Right atrium auricular region (tissue), 2 donors: ENCODE data around the gene RAB40B. TPM values are rescaled to one million over a fixed set of nuclear protein-coding genes. Genes with fewer than 3 reads are reported as not detected.

Experiments used
- DNase-seq: peaks from one replicate; pipeline ENCODE4 v3.0.0-alpha.2; 2019; ENCODE audit warnings: low spot score
- H3K27ac ChIP-seq, 2 donors: fragments of 200-600 bp; sonication (generic); 1 replicate in 1 of 2; 2 replicates in 1 of 2; pipeline ENCODE4 v1.5.1; 2016 to 2019
- H3K27me3 ChIP-seq, 2 donors: fragments of 200-600 bp; sonication (generic); one replicate each; pipeline versions ENCODE4 v1.5.1 to v1.6.0; 2017 to 2019
- H3K36me3 ChIP-seq: fragments of 200-600 bp; sonication (generic); one replicate; pipeline ENCODE4 v1.5.1; 2016
- H3K4me1 ChIP-seq, 2 donors: fragments of 200-600 bp; sonication (generic); one replicate each; pipeline versions ENCODE4 v1.5.1 to v1.6.0; 2017 to 2019
- H3K4me3 ChIP-seq, 2 donors: fragments of 200-600 bp; sonication (generic); 1 replicate in 1 of 2; 2 replicates in 1 of 2; pipeline ENCODE4 v1.5.1; 2017 to 2019; ENCODE audit warnings: mild to moderate bottlenecking in 1 of 2, moderate library complexity in 1 of 2
- H3K9me3 ChIP-seq, 2 donors: fragments of 200-600 bp; sonication (generic); one replicate each; pipeline ENCODE4 v1.5.1; 2019
- CTCF ChIP-seq, 2 donors: fragments of 200-600 bp; sonication (generic); IDR thresholded peaks; one replicate each; pipeline ENCODE4 v1.5.1; 2019; ENCODE audit warnings: antibody characterized with exemption in 2 of 2
- total RNA-seq, 2 donors: library from RNA; depleted of rRNA; stranded (reverse); fragments of >200 nt; gene quantifications; one replicate each; pipeline ENCODE4 v1.1.0, GENCODE V29; 2016

Gene RAB40B
- total RNA-seq, 2 donors from 2014 or later, result 10.2 to 20.8 TPM

GRCh38 chr17:82729479-82730260, 31.2 kb upstream of the RAB40B start:
- peaks cover 0 to 2% of the 10 kb centered on the region in 2 donors for H3K4me1 ChIP-seq
- no peak for DNase-seq
- H3K27me3 ChIP-seq, result no peaks in the 10 kb centered on the region
- peaks cover 35% of the 10 kb centered on the region for H3K36me3 ChIP-seq
- no peaks in the 10 kb centered on the region for H3K9me3 ChIP-seq
- no peak overlapping the region for H3K4me3 ChIP-seq
- TF ChIP-seq CTCF (IDR thresholded peaks at IDR 0.05), result no peak
- no peak overlapping the region for H3K27ac ChIP-seq

- H3K27ac ChIP-seq, result no peak overlapping the region
- no peak for DNase-seq
- H3K36me3 ChIP-seq, result peaks cover 48% of the 10 kb centered on the region
- H3K9me3 ChIP-seq, result no peaks in the 10 kb centered on the region
- H3K4me3 ChIP-seq, result no peak overlapping the region
- H3K27me3 ChIP-seq, result no peaks in the 10 kb centered on the region
- no peaks in the 10 kb centered on the region for H3K4me1 ChIP-seq
- TF ChIP-seq CTCF (IDR thresholded peaks at IDR 0.05), result no peak
Observed at GRCh38 chr17:82726427-82726826, 27.9 kb upstream of the RAB40B start.

GRCh38 chr17:82723169-82723807, 24.8 kb upstream of the RAB40B start:
- Histone ChIP-seq H3K36me3 (peaks cover 52% of the 10 kb centered on the region), H3K9me3 (no peaks in the 10 kb centered on the region), H3K27ac (no peak overlapping the region), H3K4me1 (no peaks in the 10 kb centered on the region), H3K27me3 (no peaks in the 10 kb centered on the region), H3K4me3 (no peak overlapping the region)
- no peak for DNase-seq
- no peak for TF ChIP-seq CTCF (IDR thresholded peaks at IDR 0.05)

GRCh38 chr17:82722341-82723013, 24.0 kb upstream of the RAB40B start:
- Histone ChIP-seq H3K27ac (no peak overlapping the region), H3K9me3 (no peaks in the 10 kb centered on the region), H3K4me3 (no peak overlapping the region), H3K4me1 (peaks cover 0 to 5% of the 10 kb centered on the region in 2 donors), H3K27me3 (no peaks in the 10 kb centered on the region), H3K36me3 (peaks cover 45% of the 10 kb centered on the region)
- no peak for DNase-seq
- no peak for TF ChIP-seq CTCF (IDR thresholded peaks at IDR 0.05)

- DNase-seq, result no peak
Observed at GRCh38 chr17:82720204-82720603, 21.7 kb upstream of the RAB40B start.

More at GRCh38 chr17:82720204-82720603, 21.7 kb upstream of the RAB40B start:
- Histone ChIP-seq H3K4me1 (peaks cover 0 to 17% of the 10 kb centered on the region in 2 donors), H3K9me3 (no peaks in the 10 kb centered on the region), H3K27ac (no peak overlapping the region), H3K27me3 (no peaks in the 10 kb centered on the region), H3K36me3 (peaks cover 30% of the 10 kb centered on the region), H3K4me3 (no peak overlapping the region)
- TF ChIP-seq CTCF (IDR thresholded peaks at IDR 0.05), result no peak
